Muscle layer of duodenum (tissue), 2 donors: ENCODE measurements around the gene TELO2.

ENCODE experiments used
- H3K27ac ChIP-seq: one replicate; pipeline ENCODE4 v1.7.0; 2013; ENCODE audit warnings: mild to moderate bottlenecking, low read length
- H3K27me3 ChIP-seq: one replicate; pipeline ENCODE4 v1.7.0; 2013; ENCODE audit warnings: low read depth, mild to moderate bottlenecking, control low read depth, low read length
- H3K36me3 ChIP-seq, 2 donors: one replicate each; pipeline ENCODE4 v1.7.0; 2013; ENCODE audit warnings: low read length in 2 of 2, control low read depth in 1 of 2, mild to moderate bottlenecking in 1 of 2; ENCODE audit not compliant: insufficient read depth in 2 of 2, control insufficient read depth in 1 of 2
- H3K4me1 ChIP-seq, 2 donors: one replicate each; pipeline ENCODE4 v1.7.0; 2013; ENCODE audit warnings: low read length in 2 of 2, mild to moderate bottlenecking in 2 of 2, control low read depth in 1 of 2, moderate library complexity in 1 of 2; ENCODE audit not compliant: insufficient read depth in 2 of 2, control insufficient read depth in 1 of 2
- H3K4me3 ChIP-seq, 2 donors: one replicate each; pipeline ENCODE4 v1.7.0; 2013; ENCODE audit warnings: low read length in 2 of 2, low read depth in 1 of 2, mild to moderate bottlenecking in 1 of 2
- H3K9me3 ChIP-seq, 2 donors: one replicate each; pipeline ENCODE4 v1.7.0; 2013; ENCODE audit warnings: low read length in 2 of 2, control low read depth in 1 of 2, mild to moderate bottlenecking in 1 of 2; ENCODE audit not compliant: control insufficient read depth in 1 of 2
- donor health status: healthy.

TELO2 gene

DNA sequence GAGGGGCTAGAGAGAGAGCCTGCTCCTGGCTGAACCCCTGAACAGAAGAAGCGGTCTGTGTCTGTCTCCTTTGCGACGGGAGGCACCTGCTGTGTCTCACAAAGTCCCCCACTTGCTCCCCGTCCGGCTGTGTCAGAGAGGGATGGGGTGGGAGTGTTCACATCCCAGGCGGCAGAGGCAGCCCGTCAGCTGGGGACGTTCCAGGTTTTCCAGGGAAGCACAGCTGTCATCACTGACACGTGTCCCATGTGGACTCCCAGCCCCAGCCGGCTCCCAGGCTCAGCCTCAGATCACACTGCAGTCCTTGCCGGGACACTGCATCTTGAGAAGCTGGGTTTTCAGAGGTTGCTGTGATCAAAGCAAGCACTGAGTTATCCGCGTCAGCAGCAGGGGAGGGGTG lies 1.6 kb downstream of the TELO2 start:
- Histone ChIP-seq H3K4me1 (peaks cover 13 to 27% of the 10 kb centered on the region in 2 donors), H3K4me3 (peak overlapping the region; percentile 65 to 93), H3K27me3 (no peaks in the 10 kb centered on the region), H3K36me3 (peaks cover 0 to 22% of the 10 kb centered on the region in 2 donors), H3K9me3 (no peaks in the 10 kb centered on the region), H3K27ac (no peak overlapping the region)

GRCh38 chr16:1495211-1495888 lies 2.2 kb downstream of the TELO2 start:
- Histone ChIP-seq H3K4me3 (no peak overlapping the region), H3K4me1 (peaks cover 13 to 27% of the 10 kb centered on the region in 2 donors), H3K27ac (no peak overlapping the region), H3K27me3 (no peaks in the 10 kb centered on the region), H3K36me3 (peaks cover 0 to 29% of the 10 kb centered on the region in 2 donors), H3K9me3 (no peaks in the 10 kb centered on the region)

DNA sequence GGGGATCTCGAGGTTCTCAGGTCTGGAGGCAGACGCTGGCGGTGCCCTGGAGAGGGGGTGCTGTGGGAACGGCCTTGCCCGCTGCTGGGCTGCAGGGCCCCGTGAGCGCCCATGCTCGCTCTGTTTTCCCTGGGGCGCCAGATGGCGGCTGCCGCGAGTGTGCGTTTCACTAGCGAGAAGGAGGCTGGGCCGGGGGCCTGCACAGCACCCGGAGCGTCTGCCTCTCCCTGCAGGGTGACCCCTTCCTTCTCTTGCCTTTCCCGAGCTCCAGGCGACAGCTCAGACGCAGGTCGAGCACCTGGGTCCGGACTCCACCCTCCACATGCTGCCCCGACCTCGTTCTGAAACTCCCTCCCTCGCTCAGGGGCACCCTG lies 2.7 kb downstream of the TELO2 start:
- no peaks in the 10 kb centered on the region for H3K27me3 ChIP-seq
- H3K36me3 ChIP-seq: peaks cover 0 to 34% of the 10 kb centered on the region in 2 donors

GRCh38 chr16:1496464-1496863 lies 3.3 kb downstream of the TELO2 start:
- H3K27me3 ChIP-seq: no peaks in the 10 kb centered on the region
- peaks cover 0 to 39% of the 10 kb centered on the region in 2 donors for H3K36me3 ChIP-seq

More for the DNA sequence above, 2.7 kb downstream of the TELO2 start:
- Histone ChIP-seq H3K4me3 (no peak overlapping the region), H3K9me3 (no peaks in the 10 kb centered on the region), H3K27ac (no peak overlapping the region), H3K4me1 (peaks cover 13 to 27% of the 10 kb centered on the region in 2 donors)

GRCh38 chr16:1497014-1497598 lies 3.9 kb downstream of the TELO2 start:
- H3K27me3 ChIP-seq: no peaks in the 10 kb centered on the region
- H3K36me3 ChIP-seq: peaks cover 3 to 45% of the 10 kb centered on the region in 2 donors
- no peak overlapping the region for H3K4me3 ChIP-seq
- H3K4me1 ChIP-seq: peaks cover 13 to 27% of the 10 kb centered on the region in 2 donors
- no peak overlapping the region for H3K27ac ChIP-seq
- H3K9me3 ChIP-seq: no peaks in the 10 kb centered on the region

More at GRCh38 chr16:1496464-1496863, 3.3 kb downstream of the TELO2 start:
- Histone ChIP-seq H3K4me3 (no peak overlapping the region), H3K27ac (no peak overlapping the region), H3K4me1 (peaks cover 13 to 27% of the 10 kb centered on the region in 2 donors), H3K9me3 (no peaks in the 10 kb centered on the region)

- H3K4me3 ChIP-seq: no peak overlapping the region
- no peaks in the 10 kb centered on the region for H3K27me3 ChIP-seq
- H3K27ac ChIP-seq: no peak overlapping the region
- H3K4me1 ChIP-seq: peaks cover 7 to 15% of the 10 kb centered on the region in 2 donors
- peaks cover 3 to 64% of the 10 kb centered on the region in 2 donors for H3K36me3 ChIP-seq
- H3K9me3 ChIP-seq: no peaks in the 10 kb centered on the region
Observed at GRCh38 chr16:1498899-1499676, 5.9 kb downstream of the TELO2 start.

DNA sequence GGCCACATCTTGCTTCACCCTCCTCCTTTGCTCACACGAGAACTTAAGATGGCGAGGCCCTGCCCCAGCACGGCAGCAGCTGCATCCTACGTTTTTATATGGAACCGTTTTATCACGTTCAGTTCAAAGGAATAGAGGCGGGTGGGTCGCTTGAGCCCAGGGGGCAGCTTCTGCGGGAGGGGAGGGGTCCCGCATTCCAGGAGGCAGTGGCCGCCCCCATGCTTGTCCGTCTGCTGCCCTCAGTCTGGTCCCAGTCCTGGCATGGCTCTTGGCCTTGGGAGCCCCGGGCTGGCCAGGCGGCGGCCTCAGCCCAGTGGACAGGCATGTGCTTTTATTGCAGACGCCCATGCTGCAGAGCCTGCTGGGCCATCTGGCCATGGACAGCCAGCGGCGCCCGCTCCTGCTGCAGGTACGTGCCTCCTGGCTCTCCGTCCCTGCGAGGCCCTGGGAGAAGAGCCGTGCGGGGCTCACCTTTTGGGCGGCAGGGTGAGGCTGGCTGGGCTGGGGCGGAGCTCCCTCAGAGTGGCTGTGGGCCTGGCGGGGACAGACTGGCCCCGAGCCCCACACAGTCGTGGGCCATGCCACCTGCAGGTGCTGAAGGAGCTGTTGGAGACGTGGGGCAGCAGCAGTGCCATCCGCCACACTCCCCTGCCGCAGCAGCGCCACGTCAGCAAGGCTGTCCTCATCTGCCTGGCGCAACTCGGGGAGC lies 6.8 kb downstream of the TELO2 start:
- Histone ChIP-seq H3K4me3 (no peak overlapping the region), H3K36me3 (peaks cover 3 to 64% of the 10 kb centered on the region in 2 donors), H3K4me1 (peaks cover 1 to 7% of the 10 kb centered on the region in 2 donors), H3K9me3 (no peaks in the 10 kb centered on the region), H3K27ac (no peak overlapping the region), H3K27me3 (no peaks in the 10 kb centered on the region)

DNA sequence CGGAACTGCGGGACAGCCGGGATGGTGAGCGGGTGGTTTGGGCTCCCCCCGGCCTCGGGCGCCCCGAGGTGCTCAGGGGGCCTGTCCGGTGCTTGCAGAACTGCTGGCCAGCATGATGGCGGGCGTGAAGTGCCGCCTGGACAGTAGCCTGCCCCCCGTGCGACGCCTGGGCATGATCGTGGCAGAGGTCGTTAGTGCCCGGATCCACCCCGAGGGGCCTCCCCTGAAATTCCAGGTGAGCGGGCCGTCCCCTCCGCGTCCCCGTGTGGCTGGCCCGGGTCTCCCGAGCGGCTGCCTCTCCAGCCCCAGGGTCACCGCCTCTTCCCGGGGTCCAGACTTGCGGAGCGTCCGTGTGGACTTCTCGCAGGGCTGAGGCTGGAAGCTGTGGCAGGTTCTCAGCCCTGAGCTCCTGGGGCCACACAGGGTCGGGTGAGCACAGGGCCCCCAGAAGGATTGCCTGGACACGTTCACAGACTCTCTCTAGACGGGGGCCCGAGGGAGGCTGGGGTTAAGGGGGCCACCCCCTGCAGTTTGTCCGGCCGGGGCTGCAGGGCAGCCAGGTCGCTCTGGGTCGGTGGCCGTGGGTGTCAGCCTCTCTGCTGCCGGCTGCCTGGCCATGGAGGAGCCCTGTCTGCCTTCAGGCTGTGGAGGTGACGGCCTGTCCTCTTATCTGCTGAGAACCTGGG lies 7.4 kb downstream of the TELO2 start:
- no peaks in the 10 kb centered on the region for H3K27me3 ChIP-seq
- H3K4me3 ChIP-seq: no peak overlapping the region
- no peak overlapping the region for H3K27ac ChIP-seq
- peaks cover 0 to 2% of the 10 kb centered on the region in 2 donors for H3K4me1 ChIP-seq
- H3K9me3 ChIP-seq: no peaks in the 10 kb centered on the region
- peaks cover 3 to 65% of the 10 kb centered on the region in 2 donors for H3K36me3 ChIP-seq

- H3K9me3 ChIP-seq: no peaks in the 10 kb centered on the region
- H3K27me3 ChIP-seq: no peaks in the 10 kb centered on the region
- peaks cover 3 to 70% of the 10 kb centered on the region in 2 donors for H3K36me3 ChIP-seq
- H3K27ac ChIP-seq: no peak overlapping the region
- no peaks in the 10 kb centered on the region for H3K4me1 ChIP-seq
- H3K4me3 ChIP-seq: no peak overlapping the region
Observed at GRCh38 chr16:1501630-1502029, 8.5 kb downstream of the TELO2 start.

- Histone ChIP-seq H3K4me3 (no peak overlapping the region), H3K4me1 (no peaks in the 10 kb centered on the region), H3K27ac (no peak overlapping the region), H3K27me3 (no peaks in the 10 kb centered on the region), H3K9me3 (no peaks in the 10 kb centered on the region), H3K36me3 (peaks cover 3 to 70% of the 10 kb centered on the region in 2 donors)
Observed at GRCh38 chr16:1502092-1503004, 9.2 kb downstream of the TELO2 start.
